SKM-1 (cell line): ENCODE data around the gene C1QTNF3.
"Not testable (repeated sequence)": the region's sequence is repeated elsewhere in the genome, so short reads cannot be mapped to it uniquely, and the experiment has no call there.

Experiments
- DNase-seq: peaks from one replicate; lab custom pipeline; 2025; ENCODE audit not compliant: unreplicated experiment; lab: John Stamatoyannopoulos, UW

The C1QTNF3 gene

DNA sequence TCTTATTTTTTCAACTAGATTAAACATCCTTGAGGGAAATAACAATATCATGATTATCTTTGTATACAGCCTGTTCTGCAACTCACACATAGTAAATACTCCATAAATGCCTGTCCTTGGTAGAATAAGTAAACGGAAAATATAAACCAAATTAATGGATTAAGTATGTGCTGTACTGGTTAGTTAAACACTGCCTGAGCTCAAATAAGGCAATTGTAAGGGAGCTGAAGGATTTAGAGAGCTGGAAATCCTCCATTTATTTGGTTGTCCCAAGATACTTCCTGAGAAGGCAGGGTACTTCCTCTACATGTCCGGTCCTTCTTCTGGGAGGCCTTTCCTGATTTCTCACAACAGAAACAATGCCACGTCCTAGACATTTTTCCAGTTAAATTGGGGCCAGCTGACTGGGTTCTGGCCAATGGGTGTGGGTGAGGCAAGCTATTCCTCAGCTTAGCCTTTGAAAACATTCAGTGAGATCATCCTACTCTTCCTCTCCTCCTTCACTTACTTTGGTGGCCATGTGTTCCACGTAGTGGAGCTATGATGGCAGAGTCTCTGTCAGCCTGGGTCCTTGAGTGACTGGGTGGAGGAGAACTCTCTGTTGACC lies 8.5 kb upstream of the C1QTNF3 start:
- no peak for DNase-seq

DNA sequence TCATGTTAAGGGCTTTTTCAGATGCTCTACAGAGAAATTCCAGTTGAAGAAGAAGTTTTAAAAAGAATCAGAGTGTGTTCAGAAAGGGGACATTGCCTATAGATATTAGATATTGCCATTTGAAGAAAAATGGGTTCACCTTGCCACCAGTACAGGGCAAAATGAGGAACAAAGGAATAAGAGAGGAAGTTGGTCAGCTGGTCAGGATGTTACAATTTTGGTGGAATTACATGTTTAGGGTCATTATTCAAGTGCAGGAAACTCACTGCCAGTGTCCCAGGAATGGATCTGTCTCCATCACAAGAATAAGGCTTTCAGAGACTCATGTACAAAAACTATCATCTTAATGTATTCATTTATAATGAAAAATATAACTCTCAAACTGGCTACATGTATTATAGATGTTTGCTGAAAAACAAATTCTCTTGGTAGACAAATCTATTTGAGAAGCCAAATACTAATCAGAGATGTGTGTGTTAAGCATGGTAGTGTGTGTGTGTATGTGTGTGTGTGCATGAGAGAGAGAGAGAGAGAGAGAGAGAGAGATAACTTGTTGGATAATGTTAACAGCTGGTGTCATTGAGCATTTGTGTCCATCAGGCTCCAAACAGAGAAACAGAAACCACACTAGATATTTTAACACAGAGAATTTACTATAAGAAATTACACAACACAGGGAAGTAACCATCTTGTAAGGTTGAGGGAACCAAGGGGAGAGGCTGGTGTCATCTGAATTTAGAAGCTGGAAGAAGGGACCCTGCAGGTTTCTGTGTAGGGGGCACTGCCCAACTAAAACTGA lies 5.0 kb upstream of the C1QTNF3 start:
- peak; percentile 53 for DNase-seq

DNA sequence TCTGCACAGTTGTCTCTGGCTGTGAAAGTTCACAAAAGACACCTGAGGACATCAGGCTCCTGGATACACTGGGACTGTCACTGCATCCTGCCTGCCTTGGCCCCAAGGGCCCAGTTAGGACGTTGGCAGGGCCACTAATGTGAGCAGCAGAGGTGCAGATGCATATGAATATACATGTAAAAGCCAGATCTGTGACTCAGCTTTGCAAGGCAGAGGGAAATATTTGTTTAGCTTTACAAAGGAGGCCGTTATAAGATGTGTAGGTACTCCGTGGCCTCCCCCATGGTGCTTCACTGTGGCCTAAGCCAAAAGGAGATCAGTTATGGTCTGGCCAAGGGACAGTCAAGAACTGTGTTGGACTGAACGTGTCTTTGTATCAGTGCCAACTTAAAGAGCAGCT lies 4.1 kb upstream of the C1QTNF3 start:
- DNase-seq: no peak

DNA sequence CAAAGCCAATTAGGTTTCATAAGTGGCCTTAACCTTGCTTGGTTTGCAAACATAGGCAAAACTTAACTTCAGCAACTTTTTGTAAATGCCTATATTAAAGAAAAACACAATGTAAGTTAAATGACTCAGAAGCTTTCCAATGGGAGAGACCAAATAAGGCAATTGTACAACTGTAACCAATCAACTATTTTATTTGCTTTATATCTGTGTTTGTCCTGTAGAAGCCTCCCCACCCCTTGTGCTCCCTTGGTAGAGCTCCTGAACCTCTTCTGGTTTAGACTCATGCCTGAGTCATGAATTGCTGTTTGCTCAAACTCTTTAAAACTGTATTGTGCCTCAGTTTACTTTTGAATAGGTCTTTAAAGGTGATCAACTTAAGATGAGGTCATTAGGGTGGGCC lies 3.0 kb upstream of the C1QTNF3 start:
- DNase-seq: no peak

DNA sequence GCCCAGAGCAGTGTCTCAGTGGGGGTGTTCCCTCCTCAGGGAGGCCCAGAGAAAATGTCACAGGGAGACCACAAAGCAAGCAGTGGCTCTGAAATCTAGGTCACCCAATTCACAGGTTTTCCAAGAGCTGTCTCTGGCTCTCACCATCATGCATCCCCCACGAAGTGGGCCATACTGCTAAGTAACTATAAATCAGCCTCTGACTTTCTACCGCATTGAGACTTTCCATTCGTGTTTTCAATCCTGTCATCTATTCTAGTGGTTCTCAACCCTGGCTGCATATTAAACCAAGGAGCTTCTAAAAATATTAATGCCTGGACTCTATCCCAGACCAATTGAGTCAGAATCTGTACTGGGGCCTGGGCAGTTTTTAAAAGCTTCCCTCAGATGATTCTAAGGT lies 2.0 kb upstream of the C1QTNF3 start:
- no peak for DNase-seq

DNA sequence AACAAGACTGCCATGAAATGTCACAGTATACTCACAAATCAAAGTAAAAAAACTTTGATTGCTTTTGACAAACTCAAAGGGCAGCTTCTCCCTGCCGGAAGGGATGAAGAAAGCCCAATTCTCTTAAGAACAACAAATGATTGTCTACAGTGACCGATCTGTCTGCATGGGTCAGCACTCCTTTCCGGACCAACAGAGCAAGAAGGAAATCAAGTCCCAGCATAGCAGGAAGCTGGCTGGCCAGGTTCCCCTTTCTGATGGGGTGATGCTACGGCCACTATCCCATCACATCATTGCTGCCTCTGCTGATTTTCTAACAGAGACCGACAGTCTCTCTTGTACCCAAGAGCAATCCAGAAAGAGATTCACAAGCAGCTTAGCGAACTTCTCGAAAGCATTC lies 692 bp downstream of the C1QTNF3 start:
- peak; percentile 13 for DNase-seq

DNA sequence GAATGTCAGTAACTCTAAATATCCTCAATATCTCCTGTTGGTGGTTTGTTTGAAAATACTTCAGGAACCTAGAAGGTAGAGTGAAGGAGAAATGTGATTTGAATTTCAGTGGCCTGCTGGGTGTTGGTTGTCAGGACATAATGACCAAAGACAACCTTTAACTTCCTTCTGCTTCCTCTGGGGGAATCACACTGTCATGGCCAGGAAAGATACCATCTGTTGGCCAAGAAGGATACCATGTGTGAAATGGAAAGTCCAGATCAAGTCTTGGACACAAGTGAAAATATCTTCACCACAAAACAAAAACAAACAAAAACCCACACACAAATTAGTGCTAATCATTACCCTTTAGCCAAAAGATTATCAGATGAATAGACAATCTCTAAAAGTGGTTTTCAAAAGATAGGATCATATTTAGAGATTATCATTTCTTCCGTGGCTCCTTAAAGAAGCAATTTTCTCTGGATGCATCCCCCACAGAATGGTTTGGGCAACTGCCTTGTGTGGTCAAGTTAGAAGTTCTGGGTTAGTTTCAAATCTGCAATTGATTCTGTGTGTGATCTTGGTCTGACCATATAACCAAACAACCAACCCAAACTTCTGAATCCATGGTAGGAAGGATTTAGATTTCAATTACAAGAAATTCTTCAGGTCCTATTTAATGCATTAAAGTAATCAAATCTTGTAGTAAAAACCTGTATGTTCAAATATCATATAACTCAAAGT lies 1.6 kb downstream of the C1QTNF3 start:
- no peak for DNase-seq

DNA sequence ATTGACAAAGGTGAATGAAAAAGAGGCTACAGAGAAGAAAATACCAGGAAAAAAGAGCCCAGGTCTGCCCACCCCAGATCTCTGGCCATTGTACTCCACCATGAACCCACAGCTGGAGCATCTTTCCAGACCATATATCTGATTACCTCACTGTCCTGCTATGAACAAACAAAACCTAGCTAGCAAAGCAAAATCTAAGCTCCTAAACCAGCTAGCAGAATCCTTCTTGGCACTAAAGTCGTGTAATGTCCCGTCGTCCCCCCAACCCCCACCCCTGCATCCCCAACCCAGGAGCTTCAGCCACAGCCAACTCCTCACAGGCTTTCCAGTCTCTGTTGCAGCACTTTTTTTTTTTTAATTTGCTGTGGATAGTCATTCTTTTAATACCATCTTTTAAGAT lies 2.5 kb downstream of the C1QTNF3 start:
- no peak for DNase-seq

DNA sequence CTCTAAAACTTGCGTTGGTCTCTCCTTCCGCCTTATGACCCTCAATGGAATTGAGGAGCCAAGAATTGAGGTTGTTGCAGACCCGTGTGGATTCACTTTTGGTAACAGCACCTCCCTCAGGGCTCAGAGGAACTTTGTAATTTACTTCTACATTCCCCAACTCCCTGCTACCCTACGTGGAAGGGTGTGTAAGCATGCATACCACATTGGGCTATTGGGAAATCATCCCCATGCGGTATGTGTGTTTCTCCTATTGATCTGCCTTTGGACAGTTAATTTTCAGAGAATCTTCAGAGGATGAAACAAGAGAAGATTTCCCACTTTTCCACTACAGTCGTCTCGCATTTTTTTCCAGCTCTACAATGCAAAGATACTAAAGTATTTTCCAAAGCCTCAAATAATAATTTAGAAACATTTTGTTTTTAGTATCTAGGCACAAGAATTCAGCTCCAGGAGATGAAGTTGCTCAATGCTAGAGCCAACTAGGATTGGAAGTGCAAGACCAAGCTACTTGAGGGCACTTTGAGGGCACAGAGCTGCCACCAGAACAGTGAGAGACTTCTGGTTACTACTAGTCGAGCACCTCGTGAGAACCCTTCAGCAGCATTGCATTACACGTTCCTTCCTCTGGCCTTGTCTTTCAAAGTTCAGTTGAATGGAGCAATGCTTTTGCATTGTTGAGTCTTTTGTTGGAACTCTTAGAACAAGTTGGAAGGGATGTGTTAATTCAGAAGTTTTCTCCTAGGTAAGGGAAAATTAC lies 3.4 kb downstream of the C1QTNF3 start:
- DNase-seq: peak; percentile 21

DNA sequence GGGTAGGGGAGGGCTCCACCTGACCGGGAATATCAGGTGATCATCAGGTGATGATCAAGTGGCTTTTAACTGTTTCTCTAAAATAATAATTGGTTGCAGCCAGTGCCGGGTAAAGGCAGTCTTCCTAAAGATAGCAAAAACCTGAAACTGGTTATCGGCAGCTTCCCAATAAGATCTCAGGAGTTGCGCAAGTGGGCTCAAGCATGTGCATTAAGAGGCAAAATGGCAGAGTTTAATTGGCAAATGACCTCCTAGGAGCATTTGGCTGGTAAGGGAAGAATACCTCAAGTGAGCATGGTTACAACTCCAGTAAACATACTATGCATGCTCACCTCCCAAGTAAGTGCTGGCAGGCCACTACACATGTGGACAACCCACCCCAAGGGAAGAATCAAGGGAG lies 4.2 kb downstream of the C1QTNF3 start:
- no peak for DNase-seq

DNA sequence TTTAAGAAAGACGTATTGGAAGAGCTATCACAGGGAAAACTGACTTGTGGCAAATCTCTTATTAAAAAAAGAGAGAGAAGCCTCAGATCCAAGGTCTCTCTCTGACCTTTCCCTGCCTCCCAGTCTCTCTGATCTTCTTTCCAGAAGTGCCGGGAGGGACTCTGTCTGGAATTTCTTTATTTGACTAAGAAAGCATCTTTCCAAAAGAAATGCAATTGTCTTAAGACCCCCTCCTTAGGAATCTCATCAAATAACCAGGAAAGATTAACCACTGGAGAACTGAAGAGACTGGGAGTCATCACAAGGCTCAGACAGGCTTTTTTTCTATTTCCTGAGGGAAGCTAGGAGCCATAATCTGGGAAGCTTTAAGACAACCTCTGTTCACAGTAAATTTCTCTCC lies 4.6 kb downstream of the C1QTNF3 start:
- no peak for DNase-seq

DNA sequence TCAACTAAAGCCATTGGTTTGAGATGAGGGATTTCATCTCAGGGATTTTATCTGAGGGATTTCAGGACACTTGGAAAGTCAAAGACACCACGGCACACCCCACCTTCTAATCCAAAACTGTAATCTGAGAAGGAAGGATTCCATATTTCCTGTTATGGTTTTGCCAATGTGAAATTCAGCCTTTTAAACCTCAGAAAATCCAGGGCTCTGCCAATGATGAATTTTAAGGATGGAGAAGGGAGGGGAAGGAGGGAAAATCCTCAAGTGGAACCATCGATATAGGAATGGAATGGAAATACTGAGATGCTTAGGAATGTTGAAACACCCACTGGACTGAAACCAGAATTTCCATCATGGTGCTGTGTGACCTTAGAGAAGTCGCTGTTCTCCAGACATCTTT lies 5.3 kb downstream of the C1QTNF3 start:
- DNase-seq: no peak

DNA sequence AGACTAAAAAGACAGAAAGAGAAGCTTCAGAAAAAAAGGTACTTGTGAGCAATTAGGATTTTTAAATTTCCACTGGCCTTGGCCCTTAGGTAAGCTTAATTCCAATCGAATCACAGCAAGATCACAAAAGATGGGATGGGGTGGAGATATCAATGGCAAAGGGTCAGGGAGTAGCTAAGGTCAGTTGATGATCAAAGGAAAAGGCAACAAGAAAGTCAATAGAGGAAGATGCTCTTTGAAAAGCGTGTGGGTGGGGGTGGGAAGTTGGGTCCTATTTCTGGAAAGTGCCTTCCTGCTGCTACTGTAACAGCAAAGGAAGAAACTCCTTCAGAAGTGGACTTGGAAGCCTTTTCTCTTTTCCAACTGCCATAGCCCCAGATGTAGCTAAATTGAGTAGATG lies 7.3 kb downstream of the C1QTNF3 start:
- DNase-seq: no peak

DNA sequence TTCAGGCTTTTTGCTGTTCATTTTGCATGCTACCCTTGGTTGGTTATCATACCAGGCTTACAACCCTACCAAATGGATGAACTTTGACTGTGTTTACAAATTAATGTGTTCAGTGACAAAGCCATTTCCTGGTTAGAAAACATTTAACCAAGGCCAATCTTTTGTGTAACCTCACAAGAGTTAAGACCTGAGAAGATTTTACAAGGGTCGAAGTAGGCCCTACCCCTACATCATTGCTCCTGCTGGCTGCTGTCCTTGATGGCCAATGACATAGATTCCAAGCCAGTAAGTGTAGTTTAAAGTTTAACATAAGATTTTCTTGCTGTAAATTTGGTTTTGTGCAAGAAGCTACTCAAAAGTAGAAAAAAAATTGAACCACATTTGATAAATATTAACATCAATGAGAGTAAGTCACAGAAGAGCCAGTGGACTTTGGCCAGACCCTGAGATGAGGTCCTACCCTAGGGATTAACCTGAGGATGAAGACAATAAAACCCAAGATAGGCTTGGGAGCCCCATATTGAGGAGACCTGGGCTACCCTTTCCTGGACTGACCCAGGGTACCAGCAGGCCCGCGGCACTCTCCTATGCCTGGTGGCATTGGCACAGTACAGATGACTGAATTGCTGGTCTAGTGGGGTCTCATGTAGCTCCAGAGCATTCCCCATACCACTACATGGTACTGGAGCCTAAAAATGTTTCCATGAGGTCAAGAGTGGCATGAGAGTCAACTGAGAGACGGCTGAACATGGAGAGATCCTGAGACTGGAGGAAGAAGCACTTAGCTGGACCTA lies 8.3 kb downstream of the C1QTNF3 start:
- no peak for DNase-seq

DNA sequence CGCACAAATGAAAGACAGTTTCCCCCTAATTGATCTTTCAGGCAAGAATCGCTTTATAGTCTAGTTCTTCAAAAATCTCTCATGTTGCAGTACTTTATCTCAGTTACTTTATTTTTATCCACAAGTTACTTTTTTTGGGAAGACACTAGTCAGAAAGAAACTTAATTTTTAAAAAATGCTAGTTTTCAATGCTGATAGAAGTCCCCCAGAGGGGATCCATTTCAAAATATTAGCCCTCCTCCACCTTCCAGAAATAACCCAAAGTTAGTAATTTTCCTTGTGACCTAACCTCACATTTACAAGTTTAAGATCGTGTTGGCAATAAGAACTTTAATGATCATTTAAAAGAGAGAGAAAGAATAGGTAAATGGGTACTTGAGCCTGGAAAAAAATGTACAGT lies 11.0 kb downstream of the C1QTNF3 start:
- DNase-seq: no peak

DNA sequence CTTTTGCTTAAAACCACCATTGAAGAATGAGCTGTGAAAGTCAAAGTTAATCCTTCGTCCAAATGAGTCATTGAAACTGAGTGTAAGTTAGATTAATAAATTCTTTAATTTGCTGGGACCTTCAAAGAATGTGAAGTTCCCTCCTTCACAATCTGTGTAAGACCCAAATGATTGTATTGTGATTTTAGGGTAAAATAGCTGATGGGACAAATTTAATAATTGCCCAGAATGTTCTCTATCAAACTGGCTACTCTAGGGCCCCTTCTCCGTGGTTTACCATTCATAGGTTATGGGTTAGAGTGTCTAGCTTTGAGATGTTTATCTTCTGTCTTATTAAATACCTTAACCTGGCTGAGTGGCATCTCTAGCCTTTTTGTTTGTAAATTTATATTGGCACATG lies 11.9 kb downstream of the C1QTNF3 start:
- no peak for DNase-seq

DNA sequence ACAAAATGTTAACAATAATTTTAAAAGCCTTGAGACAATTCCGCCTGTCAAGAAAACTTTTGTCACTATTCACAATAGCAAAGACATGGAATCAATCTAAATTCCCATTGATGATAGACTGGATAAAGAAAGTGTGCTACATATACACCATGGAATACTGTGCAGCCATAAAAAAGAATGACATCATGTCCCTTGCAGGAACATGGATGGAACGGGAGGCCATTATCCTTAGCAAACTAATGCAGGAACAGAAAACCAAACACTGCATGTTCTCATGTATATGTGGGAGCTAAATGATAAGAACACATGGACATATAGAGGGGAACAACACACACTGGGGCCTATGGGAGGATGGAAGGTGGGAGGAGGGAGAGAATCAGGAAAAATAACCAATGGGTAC lies 12.4 kb downstream of the C1QTNF3 start:
- DNase-seq: not testable (repeated sequence)

DNA sequence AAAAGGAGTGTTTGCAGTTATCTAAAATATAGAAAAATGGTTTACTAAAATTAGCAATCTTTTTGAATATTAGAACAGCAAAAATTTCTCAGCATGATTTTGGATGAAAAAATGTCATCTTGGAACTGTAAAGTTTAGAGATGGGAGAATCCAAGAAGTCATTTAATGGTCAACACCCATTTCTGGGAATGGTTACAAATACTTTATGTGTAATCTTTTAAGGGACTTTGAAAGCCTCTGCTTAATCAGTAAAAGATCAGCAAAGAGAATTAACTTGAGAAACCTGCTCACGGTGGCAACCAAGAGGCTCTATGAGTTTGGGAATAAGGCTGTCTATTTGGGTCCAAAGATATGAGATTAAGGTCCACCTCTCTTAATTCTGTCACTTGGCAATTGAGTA lies 13.0 kb downstream of the C1QTNF3 start:
- DNase-seq: no peak

DNA sequence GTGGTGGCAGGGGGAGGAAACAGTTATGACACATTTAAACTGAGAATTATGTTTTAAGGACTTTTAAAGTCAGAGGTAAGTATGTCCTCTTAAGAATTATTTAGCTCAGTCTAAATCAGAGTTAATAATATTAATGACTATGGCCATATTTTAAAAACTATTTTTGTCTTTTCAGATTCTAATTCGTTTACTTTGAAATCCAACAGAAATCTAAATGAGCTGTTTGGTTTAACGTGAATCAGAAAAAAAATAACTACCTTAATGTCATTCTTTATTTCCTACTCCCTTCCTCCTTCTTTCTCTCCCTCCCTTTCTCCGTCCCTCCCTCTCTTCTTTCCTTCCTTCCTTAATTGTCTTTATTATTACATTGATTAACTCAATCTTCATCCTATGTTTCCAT lies 14.7 kb downstream of the C1QTNF3 start:
- no peak for DNase-seq

DNA sequence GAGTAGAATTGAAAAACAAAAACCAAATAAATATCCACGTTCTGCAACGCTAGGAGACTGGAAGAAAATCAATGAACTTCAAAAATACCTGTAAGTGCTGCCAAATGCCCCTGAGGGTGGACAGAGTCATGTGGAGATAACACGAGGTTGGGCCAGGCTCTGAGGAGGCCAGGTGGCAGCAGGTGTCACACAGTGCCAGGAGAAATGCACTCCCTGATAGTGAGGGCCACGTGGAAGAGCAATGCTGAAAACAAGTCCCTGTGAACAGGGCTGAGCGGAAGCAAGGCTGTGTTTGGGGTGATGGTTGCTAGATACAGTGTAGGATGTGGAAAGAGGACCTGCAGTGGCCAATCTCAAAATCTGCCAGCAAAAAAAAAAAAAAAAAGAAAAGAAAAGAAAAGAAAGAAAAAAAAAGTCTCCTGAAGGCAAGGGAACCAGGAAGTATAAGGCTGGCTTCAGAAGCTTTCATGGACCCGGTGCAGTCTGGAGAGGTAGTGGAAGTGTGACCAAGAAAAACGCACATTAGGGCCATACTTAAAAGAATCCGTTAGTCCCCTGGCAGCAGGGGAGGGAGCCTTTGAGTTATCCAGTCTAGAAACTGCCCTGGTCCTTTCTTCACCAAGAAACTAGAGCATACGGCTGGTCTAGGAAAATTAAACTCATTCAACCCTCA lies 16.8 kb downstream of the C1QTNF3 start:
- no peak for DNase-seq
